GM12878 (cell line): ENCODE measurements around the gene HOOK2. TPM values are rescaled to one million over a fixed set of nuclear protein-coding genes. Genes with fewer than 3 reads are reported as not detected.

Experiments
- ATAC-seq: fragments of 200-7000 bp; cut with Tn5 transposase; 3 replicates; pipeline ENCODE4 v1.9.1; 2020; ENCODE audit warnings: mild to moderate bottlenecking, moderate library complexity
- BruUV-seq: library from RNA; stranded (reverse); fragments of 400-500 nt; replicated peaks from 2 replicates; lab custom pipeline; 2021; lab: Mats Ljungman, UMichigan
- CTCF ChIA-PET: fragments of 300-600 bp; sonication (Branson Sonifier 250); formaldehyde crosslinking; extraction: SDS; loops from one replicate; lab custom pipeline; 2021; ENCODE audit warnings: inconsistent platforms; lab: Yijun Ruan, JAX
- POLR2A ChIA-PET: fragments of 350-600 bp; formaldehyde crosslinking; extraction: SDS; loops from one replicate; lab custom pipeline; 2021; ENCODE audit warnings: inconsistent platforms; lab: Charles Lee
- RAD21 ChIA-PET: fragments of 300-600 bp; sonication (Branson Sonifier 250); formaldehyde crosslinking; loops from one replicate; lab custom pipeline; 2023; ENCODE audit warnings: antibody characterized with exemption; ENCODE audit not compliant: unreplicated experiment; lab: Charles Lee
- SMC1A ChIA-PET: fragments of 300-600 bp; sonication (Branson Sonifier 250); formaldehyde crosslinking; loops from one replicate; lab custom pipeline; 2023; ENCODE audit not compliant: unreplicated experiment, uncharacterized antibody; lab: Charles Lee
- DNase-seq: peaks from one replicate; pipeline ENCODE4 v3.0.0-alpha.2; 2011; ENCODE audit warnings: low read depth, low spot score
- FAIRE-seq: peaks from 3 replicates; lab custom pipeline; 2011; peaks lifted over from hg19 to GRCh38; lab: Jason Lieb, UNC
- H2AFZ ChIP-seq: 2 replicates; pipeline ENCODE4 v1.6.0; 2011; ENCODE audit warnings: low read depth, low read length, control low read depth; ENCODE audit not compliant: control insufficient read depth
- H3K27ac ChIP-seq: 2 replicates; pipeline ENCODE4 v1.5.1; 2011; ENCODE audit warnings: control low read depth; ENCODE audit not compliant: control insufficient read depth, insufficient read depth
- H3K27me3 ChIP-seq, 2 experiments: replicated peaks in 1 of 2; 2 replicates each; pipeline versions ENCODE4 v1.6.0 to v1.6.1; 2011; ENCODE audit warnings: low read length in 1 of 2; ENCODE audit not compliant: control insufficient read depth in 2 of 2, insufficient read depth in 2 of 2
- H3K36me3 ChIP-seq, 2 experiments: 2 replicates each; pipeline ENCODE4 v1.5.1; 2011; ENCODE audit warnings: low read length in 1 of 2; ENCODE audit not compliant: control insufficient read depth in 2 of 2, insufficient read depth in 2 of 2
- H3K4me1 ChIP-seq: 2 replicates; pipeline ENCODE4 v1.6.1; 2011; ENCODE audit warnings: mild to moderate bottlenecking, low read length, moderate library complexity, mixed read lengths; ENCODE audit not compliant: control insufficient read depth, insufficient read depth
- H3K4me2 ChIP-seq: 2 replicates; pipeline ENCODE4 v1.6.0; 2011; ENCODE audit warnings: control low read depth; ENCODE audit not compliant: control insufficient read depth, insufficient read depth
- H3K4me3 ChIP-seq: fragments of 200-600 bp; sonication (generic); 2 replicates; pipeline ENCODE4 v1.5.1; 2016
- H3K79me2 ChIP-seq: 2 replicates; pipeline ENCODE4 v1.6.0; 2011; ENCODE audit warnings: low read length; ENCODE audit not compliant: control insufficient read depth, insufficient read depth
- H3K9ac ChIP-seq: 2 replicates; pipeline ENCODE4 v1.8.0; 2011; ENCODE audit warnings: low read length, control low read depth, mixed read lengths; ENCODE audit not compliant: control insufficient read depth, insufficient read depth
- H3K9me3 ChIP-seq: replicated peaks from 3 replicates; pipeline ENCODE4 v1.5.1; 2011; ENCODE audit warnings: mild to moderate bottlenecking, low read length; ENCODE audit not compliant: control insufficient read depth, insufficient read depth
- H4K20me1 ChIP-seq: 2 replicates; pipeline ENCODE4 v1.6.0; 2011; ENCODE audit not compliant: control insufficient read depth, insufficient read depth
- BHLHE40 ChIP-seq, 2 experiments: fragments of 450-650 bp in 1 of 2; IDR thresholded peaks; 2 replicates each; pipeline ENCODE4 v1.6.1; 2011 to 2017; ENCODE audit warnings: low read depth in 2 of 2, borderline replicate concordance in 1 of 2, improper control_type of control experiment in 1 of 2, low read length in 1 of 2, mild to moderate bottlenecking in 1 of 2
- CHD4 ChIP-seq: fragments of 200-600 bp; sonication (generic); IDR thresholded peaks from 2 replicates; pipeline ENCODE4 v1.6.1; 2016; ENCODE audit warnings: mild to moderate bottlenecking
- CREM ChIP-seq: IDR thresholded peaks from 2 replicates; pipeline ENCODE4 v1.6.1; 2014; ENCODE audit warnings: antibody characterized with exemption, low read depth
- DPF2 ChIP-seq: fragments of 450-650 bp; IDR thresholded peaks from 2 replicates; pipeline ENCODE4 v1.6.1; 2017; ENCODE audit warnings: mild to moderate bottlenecking
- GATAD2B ChIP-seq: fragments of 450-650 bp; conservative IDR thresholded peaks from 2 replicates; pipeline ENCODE4 v1.6.1; 2017; ENCODE audit warnings: low read depth, mild to moderate bottlenecking, moderate library complexity
- IKZF1 ChIP-seq: fragments of 450-650 bp; conservative IDR thresholded peaks from 2 replicates; pipeline ENCODE4 v1.6.1; 2017; ENCODE audit warnings: antibody characterized with exemption, mild to moderate bottlenecking
- KLF5 ChIP-seq: fragments of 450-650 bp; IDR thresholded peaks from 2 replicates; pipeline ENCODE4 v1.6.1; 2014; ENCODE audit warnings: mild to moderate bottlenecking; ENCODE audit not compliant: partially characterized antibody
- NFXL1 ChIP-seq: fragments of 450-650 bp; IDR thresholded peaks from 2 replicates; pipeline ENCODE4 v1.6.1; 2017; ENCODE audit warnings: antibody characterized with exemption, mild to moderate bottlenecking, borderline replicate concordance
- NFYB ChIP-seq: IDR thresholded peaks from 2 replicates; pipeline ENCODE4 v1.6.1; 2011; ENCODE audit warnings: low read depth, mild to moderate bottlenecking, low read length, improper control_type of control experiment, moderate library complexity; ENCODE audit not compliant: insufficient read depth
- POLR2AphosphoS5 ChIP-seq: IDR thresholded peaks from 2 replicates; pipeline ENCODE4 v1.6.1; 2011; ENCODE audit warnings: mild to moderate bottlenecking, low read length, inconsistent platforms
- RB1 ChIP-seq: fragments of 450-650 bp; formaldehyde crosslinking; IDR thresholded peaks from 2 replicates; pipeline ENCODE4 v1.6.1; 2017; ENCODE audit warnings: mild to moderate bottlenecking, borderline replicate concordance
- SIX5 ChIP-seq: IDR thresholded peaks from 2 replicates; pipeline ENCODE4 v1.6.1; 2011; ENCODE audit warnings: mild to moderate bottlenecking, low read depth, low read length, moderate library complexity; ENCODE audit not compliant: severe bottlenecking
- SPI1 ChIP-seq: IDR thresholded peaks from 2 replicates; pipeline ENCODE4 v1.6.1; 2011; ENCODE audit warnings: low read depth, mild to moderate bottlenecking, low read length, moderate library complexity, borderline replicate concordance; ENCODE audit not compliant: insufficient read depth
- TARDBP ChIP-seq: IDR thresholded peaks from 2 replicates; pipeline ENCODE4 v1.6.1; 2016; ENCODE audit warnings: borderline replicate concordance
- TCF3 ChIP-seq: IDR thresholded peaks from 2 replicates; pipeline ENCODE4 v1.6.1; 2012; ENCODE audit warnings: low read depth, mild to moderate bottlenecking, low read length, borderline replicate concordance; ENCODE audit not compliant: insufficient read depth
- YY1 ChIP-seq: IDR thresholded peaks from 2 replicates; pipeline ENCODE4 v1.6.1; 2011; ENCODE audit warnings: low read depth, mild to moderate bottlenecking, low read length
- WGBS: methylation state at CpG from one replicate; pipeline ENCODE4 v1.1.6; 2016; ENCODE audit warnings: low lambda C conversion rate; ENCODE audit not compliant: insufficient replicate concordance, insufficient coverage; ENCODE audit errors: missing lambda C conversion rate; 5-methylcytosine and 5-hydroxymethylcytosine counted together
- in situ Hi-C: fragments of 300-500 bp; cut with MboI; formaldehyde crosslinking; loops from 9 replicates; pipeline ENCODE4 v1.14.3; 2018; ENCODE audit warnings: mixed read lengths
- intact Hi-C: fragments of 100-400 bp; cut with micrococcal nuclease; formaldehyde crosslinking; loops from one replicate; pipeline ENCODE4 v1.14.2; 2022; ENCODE audit not compliant: unreplicated experiment
- polyA plus RNA-seq, 11 experiments: library from polyadenylated mRNA; depleted of rRNA in 4 of 11; unstranded in 6 of 11; stranded (reverse) in 5 of 11; fragments of >200 nt; fragmentation: Nextera tagmentation in 4 of 11; fragmentation: Illumina TruSeq in 1 of 11; extraction: Ambion mirVana in 4 of 11; extraction: Trizol in 1 of 11; gene quantifications; 1 replicate in 1 of 11; 2 replicates in 10 of 11; pipeline versions ENCODE4 v1.2.1 to v1.2.3, GENCODE V29; 2011 to 2016; ENCODE audit warnings: inconsistent platforms in 2 of 11, missing spikeins in 2 of 11, low read depth in 1 of 11
- total RNA-seq, 4 experiments: library from RNA; depleted of rRNA in 3 of 4; stranded (reverse); fragments of >200 nt in 3 of 4; fragmentation: Illumina TruSeq in 1 of 4; extraction: Trizol in 1 of 4; gene quantifications; 2 replicates each; pipeline versions ENCODE4 v1.2.1 to v1.2.3, GENCODE V29; 2013 to 2021
- TF ChIP-seq, protein P1 (sequence below): IDR thresholded peaks from 2 replicates; pipeline ENCODE4 v1.6.1; 2011; ENCODE audit warnings: low read depth, mild to moderate bottlenecking, low read length, moderate library complexity, borderline replicate concordance; ENCODE audit errors: extremely low read depth
- TF ChIP-seq, protein P2 (sequence below): fragments of 450-650 bp; IDR thresholded peaks from 2 replicates; pipeline ENCODE4 v1.6.1; 2017; ENCODE audit warnings: mild to moderate bottlenecking, low read depth, inconsistent platforms; ENCODE audit not compliant: poor library complexity, severe bottlenecking

HOOK2 gene
- total and polyA plus RNA-seq, 10 of the 15 experiments (the other 5 are each of a cell fraction or from before 2014, with no cell fraction given): 1.5 to 9.6 (median 6.2) TPM

DNA sequence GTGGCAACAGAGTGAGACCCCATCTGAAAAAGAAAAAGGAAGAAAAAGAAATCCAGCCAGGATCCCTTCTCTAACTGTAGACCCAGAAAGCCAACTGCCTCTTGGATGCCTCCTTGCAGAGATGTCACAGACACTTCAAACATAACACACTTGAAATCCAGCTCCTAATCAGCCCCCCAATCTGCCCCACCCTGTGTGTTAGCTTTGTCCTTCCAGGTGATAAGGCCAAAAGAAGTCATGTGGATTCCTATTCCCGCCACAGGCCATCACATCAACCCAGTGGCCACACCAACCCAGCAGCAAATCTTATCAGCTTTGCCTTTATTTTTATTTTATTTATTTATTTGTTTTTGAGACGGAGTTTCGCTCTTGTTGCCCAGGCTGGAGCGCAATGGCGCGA is 15.7 kb downstream of the HOOK2 start (continued):
- no peak for TF ChIP-seq POLR2AphosphoS5
- TF ChIP-seq, protein P1, sequence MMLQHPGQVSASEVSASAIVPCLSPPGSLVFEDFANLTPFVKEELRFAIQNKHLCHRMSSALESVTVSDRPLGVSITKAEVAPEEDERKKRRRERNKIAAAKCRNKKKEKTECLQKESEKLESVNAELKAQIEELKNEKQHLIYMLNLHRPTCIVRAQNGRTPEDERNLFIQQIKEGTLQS: no peak
- no peak for TF ChIP-seq NFXL1

DNA sequence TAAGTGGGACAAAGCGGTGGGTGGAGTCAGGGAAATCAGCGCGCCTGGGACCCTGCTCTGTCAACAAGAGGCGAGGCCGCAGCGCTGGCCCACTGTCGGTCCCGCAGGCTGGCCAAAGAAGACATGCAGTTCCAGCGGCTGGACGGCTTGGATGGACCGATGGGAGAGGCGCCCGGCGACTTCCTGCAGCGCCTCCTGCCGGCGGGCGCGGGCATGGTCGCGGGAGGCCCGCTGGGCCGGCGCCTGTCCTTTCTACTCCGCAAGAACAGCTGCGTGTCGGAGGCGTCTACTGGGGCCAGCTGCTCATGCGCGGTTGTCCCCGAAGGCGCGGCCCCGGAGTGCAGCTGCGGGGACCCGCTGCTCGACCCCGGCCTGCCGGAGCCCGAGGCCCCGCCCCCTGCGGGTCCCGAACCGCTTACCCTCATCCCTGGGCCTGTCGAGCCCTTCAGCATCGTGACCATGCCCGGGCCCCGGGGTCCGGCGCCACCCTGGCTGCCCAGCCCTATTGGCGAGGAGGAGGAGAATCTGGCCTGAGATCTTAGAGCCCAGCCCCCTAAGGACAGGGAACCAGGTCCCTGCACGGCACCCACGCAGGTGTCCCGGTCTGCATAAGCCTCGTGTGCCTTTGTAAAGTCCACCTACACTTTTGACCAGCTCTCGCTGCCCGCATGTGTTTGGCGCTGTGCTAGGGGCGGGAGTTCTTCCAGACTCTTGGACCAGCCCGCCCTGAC is 17.6 kb downstream of the HOOK2 start:
- in situ Hi-C loops: no loop called here
- TF ChIP-seq, protein P2, sequence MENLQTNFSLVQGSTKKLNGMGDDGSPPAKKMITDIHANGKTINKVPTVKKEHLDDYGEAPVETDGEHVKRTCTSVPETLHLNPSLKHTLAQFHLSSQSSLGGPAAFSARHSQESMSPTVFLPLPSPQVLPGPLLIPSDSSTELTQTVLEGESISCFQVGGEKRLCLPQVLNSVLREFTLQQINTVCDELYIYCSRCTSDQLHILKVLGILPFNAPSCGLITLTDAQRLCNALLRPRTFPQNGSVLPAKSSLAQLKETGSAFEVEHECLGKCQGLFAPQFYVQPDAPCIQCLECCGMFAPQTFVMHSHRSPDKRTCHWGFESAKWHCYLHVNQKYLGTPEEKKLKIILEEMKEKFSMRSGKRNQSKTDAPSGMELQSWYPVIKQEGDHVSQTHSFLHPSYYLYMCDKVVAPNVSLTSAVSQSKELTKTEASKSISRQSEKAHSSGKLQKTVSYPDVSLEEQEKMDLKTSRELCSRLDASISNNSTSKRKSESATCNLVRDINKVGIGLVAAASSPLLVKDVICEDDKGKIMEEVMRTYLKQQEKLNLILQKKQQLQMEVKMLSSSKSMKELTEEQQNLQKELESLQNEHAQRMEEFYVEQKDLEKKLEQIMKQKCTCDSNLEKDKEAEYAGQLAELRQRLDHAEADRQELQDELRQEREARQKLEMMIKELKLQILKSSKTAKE: no peak
- no peak for TF ChIP-seq NFXL1
- no peak for TF ChIP-seq NFYB
- TF ChIP-seq IKZF1: peak; percentile 66
- TF ChIP-seq BHLHE40 (IDR thresholded peaks at IDR 0.05; ENCODE audit: borderline replicate concordance in 1 of 2, low read depth in 2 of 2, low read length in 1 of 2): peak in 1 of 2 experiments; percentile 13; a peak in 1 of 4 replicates
- TF ChIP-seq SPI1: no peak
- TF ChIP-seq, protein P1: 0 out of 2 replicates have a peak, but pooled peaks have one; percentile 10
- 0 out of 2 replicates have a peak, but pooled peaks have one; percentile 33 for TF ChIP-seq GATAD2B
- TF ChIP-seq DPF2: peak; percentile 20; the same call in 1 of the 2 replicates
- no peak for TF ChIP-seq KLF5
- 0 out of 2 replicates have a peak, but pooled peaks have one; percentile 59 for TF ChIP-seq TCF3
- TF ChIP-seq TARDBP: no peak
- TF ChIP-seq YY1: 0 out of 2 replicates have a peak, but pooled peaks have one; percentile 57
- TF ChIP-seq CHD4: no peak
- TF ChIP-seq CREM: no peak
- TF ChIP-seq RB1: peak; percentile 22; the same call in 1 of the 2 replicates
- no peak for TF ChIP-seq SIX5

More for the DNA sequence above, 17.6 kb downstream of the HOOK2 start:
- Histone ChIP-seq H3K4me1 (no peaks in the 10 kb centered on the region), H3K4me2 (peak overlapping the region; percentile 93), H2AFZ (peak overlapping the region; percentile 65; the same call in 1 of the 2 replicates), H3K4me3 (peak overlapping the region; percentile 32; the same call in 1 of the 2 replicates), H3K9me3 (no peaks in the 10 kb centered on the region), H3K27ac (no peak overlapping the region), H3K9ac (no peak overlapping the region), H4K20me1 (no peaks in the 10 kb centered on the region), H3K36me3 (no peaks in the 10 kb centered on the region), H3K27me3 (peaks cover 0 to 2% of the 10 kb centered on the region in 2 experiments; a peak in 1 of 4 replicates), H3K79me2 (no peaks in the 10 kb centered on the region)
- intact Hi-C loops: loop anchor here (1.0 to 5.0 kb wide), 2 partner anchors 40 to 195 kb away; no protein-coding TSS in a partner anchor
- CTCF ChIA-PET: interaction anchor here (0.6 to 17.0 kb wide), 21 partner anchors 8 to 961 kb away, joined by 3 to 426 read pairs (median 5); partner anchors contain the start of genes DHPS, FBXW9, GET3 and JUNB
- POLR2A ChIA-PET: interaction anchor here (0.6 kb wide), 1 partner anchor 141 kb away, joined by 3 read pairs; no protein-coding TSS in a partner anchor
- ATAC-seq (peak; percentile 93), DNase-seq (no peak), FAIRE-seq (peak; percentile 47)
- WGBS: 12% methylated on average over 50 of the region's 60 CpGs
- RAD21 ChIA-PET: interaction anchor here (0.6 to 1.0 kb wide), 3 partner anchors 23 to 89 kb away, joined by 3 read pairs; partner anchors contain the start of gene TRIR
- BruUV-seq: no TSS peak
- SMC1A ChIA-PET: interaction anchor here (0.6 to 1.7 kb wide), 8 partner anchors 21 to 90 kb away, joined by 3 to 6 read pairs (median 3); partner anchors contain the start of genes FBXW9 and GET3
